ENCODE data around the gene SDHAF2.

- no peak for TF ChIP-seq POLR2A (IDR thresholded peaks at IDR 0.05)
- TF ChIP-seq, protein P1, sequence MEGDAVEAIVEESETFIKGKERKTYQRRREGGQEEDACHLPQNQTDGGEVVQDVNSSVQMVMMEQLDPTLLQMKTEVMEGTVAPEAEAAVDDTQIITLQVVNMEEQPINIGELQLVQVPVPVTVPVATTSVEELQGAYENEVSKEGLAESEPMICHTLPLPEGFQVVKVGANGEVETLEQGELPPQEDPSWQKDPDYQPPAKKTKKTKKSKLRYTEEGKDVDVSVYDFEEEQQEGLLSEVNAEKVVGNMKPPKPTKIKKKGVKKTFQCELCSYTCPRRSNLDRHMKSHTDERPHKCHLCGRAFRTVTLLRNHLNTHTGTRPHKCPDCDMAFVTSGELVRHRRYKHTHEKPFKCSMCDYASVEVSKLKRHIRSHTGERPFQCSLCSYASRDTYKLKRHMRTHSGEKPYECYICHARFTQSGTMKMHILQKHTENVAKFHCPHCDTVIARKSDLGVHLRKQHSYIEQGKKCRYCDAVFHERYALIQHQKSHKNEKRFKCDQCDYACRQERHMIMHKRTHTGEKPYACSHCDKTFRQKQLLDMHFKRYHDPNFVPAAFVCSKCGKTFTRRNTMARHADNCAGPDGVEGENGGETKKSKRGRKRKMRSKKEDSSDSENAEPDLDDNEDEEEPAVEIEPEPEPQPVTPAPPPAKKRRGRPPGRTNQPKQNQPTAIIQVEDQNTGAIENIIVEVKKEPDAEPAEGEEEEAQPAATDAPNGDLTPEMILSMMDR (IDR thresholded peaks at IDR 0.05 in 4 of 5, conservative IDR thresholded peaks at IDR 0.05 in 1 of 5) = no peak
Measured at GRCh38 chr11:61442616-61443015, 12.7 kb downstream of the SDHAF2 start.

All from gastrocnemius medialis (tissue), 4 donors.